GM06990 (cell line): ENCODE measurements around the gene PRPF40B.

ENCODE experiments used
- DNase-seq: peaks from one replicate; pipeline ENCODE4 v3.0.0-alpha.2; 2011; ENCODE audit not compliant: insufficient read length; ENCODE audit errors: extremely low read depth
- H3K27me3 ChIP-seq: replicated peaks from 2 replicates; pipeline ENCODE4 v1.6.0; 2011; ENCODE audit warnings: low read length; ENCODE audit not compliant: control insufficient read depth, insufficient read depth
- H3K36me3 ChIP-seq: 2 replicates; pipeline ENCODE4 v1.5.1; 2011; ENCODE audit warnings: low read length; ENCODE audit not compliant: control insufficient read depth, insufficient read depth
- H3K4me3 ChIP-seq: replicated peaks from 2 replicates; pipeline ENCODE4 v1.5.1; 2011; ENCODE audit warnings: low read depth, mild to moderate bottlenecking, control low read depth, low read length
- CTCF ChIP-seq: IDR thresholded peaks from 2 replicates; pipeline ENCODE4 v1.5.1; 2011; ENCODE audit warnings: low read length, control low read depth, mild to moderate bottlenecking, inconsistent platforms; ENCODE audit not compliant: insufficient read depth, poor library complexity, severe bottlenecking

Gene PRPF40B

GRCh38 chr12:49618576-49618975, 4.8 kb upstream of the PRPF40B start:
- no peak for TF ChIP-seq CTCF
- DNase-seq: no peak
- H3K27me3 ChIP-seq: no peaks in the 10 kb centered on the region
- no peak overlapping the region for H3K4me3 ChIP-seq
- H3K36me3 ChIP-seq: no peaks in the 10 kb centered on the region

- H3K36me3 ChIP-seq: no peaks in the 10 kb centered on the region
- no peaks in the 10 kb centered on the region for H3K27me3 ChIP-seq
- H3K4me3 ChIP-seq: no peak overlapping the region
- no peak for TF ChIP-seq CTCF
- no peak for DNase-seq
Measured at GRCh38 chr12:49619286-49619685, 4.1 kb upstream of the PRPF40B start.

GRCh38 chr12:49621651-49622500, 1.5 kb upstream of the PRPF40B start:
- Histone ChIP-seq H3K4me3 (peak overlapping the region; percentile 67), H3K27me3 (no peaks in the 10 kb centered on the region), H3K36me3 (no peaks in the 10 kb centered on the region)
- no peak for TF ChIP-seq CTCF
- peak; percentile 61 for DNase-seq

GRCh38 chr12:49622501-49623141, 740 bp upstream of the PRPF40B start:
- Histone ChIP-seq H3K27me3 (no peaks in the 10 kb centered on the region), H3K36me3 (no peaks in the 10 kb centered on the region), H3K4me3 (peak overlapping the region; percentile 67)
- TF ChIP-seq CTCF: no peak
- DNase-seq: peak; percentile 80

GRCh38 chr12:49624921-49625577, 1.7 kb downstream of the PRPF40B start:
- H3K27me3 ChIP-seq: no peaks in the 10 kb centered on the region
- DNase-seq: no peak
- TF ChIP-seq CTCF: no peak
- no peak overlapping the region for H3K4me3 ChIP-seq
- no peaks in the 10 kb centered on the region for H3K36me3 ChIP-seq
